ENCODE measurements around the gene TCEA2.
"Not testable (repeated sequence)": the region's sequence is repeated elsewhere in the genome, so short reads cannot be mapped to it uniquely, and the experiment has no call there.

TCEA2 gene

GRCh38 chr20:64113444-64113775 lies 50.4 kb downstream of the TCEA2 start:
- Mint-ChIP-seq H3K27ac (no peak overlapping the region), H3K36me3 (ENCODE audit: low read depth) (no peaks in the 10 kb centered on the region), H3K4me1 (ENCODE audit: low read depth) (no peaks in the 10 kb centered on the region), H3K9me3 (no peaks in the 10 kb centered on the region), H3K27me3 (ENCODE audit: low read depth) (no peaks in the 10 kb centered on the region), H3K4me3 (no peak overlapping the region)

- H3K27ac Mint-ChIP-seq: no peak overlapping the region
- no peaks in the 10 kb centered on the region for H3K36me3 Mint-ChIP-seq (ENCODE audit: low read depth)
- no peaks in the 10 kb centered on the region for H3K9me3 Mint-ChIP-seq
- no peaks in the 10 kb centered on the region for H3K27me3 Mint-ChIP-seq (ENCODE audit: low read depth)
- no peak overlapping the region for H3K4me3 Mint-ChIP-seq
- H3K4me1 Mint-ChIP-seq (ENCODE audit: low read depth): no peaks in the 10 kb centered on the region
These were observed 50.9 kb downstream of the TCEA2 start for GRCh38 chr20:64113796-64114355.

- Mint-ChIP-seq H3K36me3 (ENCODE audit: low read depth) (no peaks in the 10 kb centered on the region), H3K27me3 (ENCODE audit: low read depth) (no peaks in the 10 kb centered on the region), H3K4me1 (ENCODE audit: low read depth) (no peaks in the 10 kb centered on the region), H3K4me3 (no peak overlapping the region), H3K9me3 (no peaks in the 10 kb centered on the region), H3K27ac (no peak overlapping the region)
These were observed 51.5 kb downstream of the TCEA2 start for GRCh38 chr20:64114356-64114971.

- Mint-ChIP-seq H3K9me3 (no peaks in the 10 kb centered on the region), H3K27ac (no peak overlapping the region), H3K36me3 (ENCODE audit: low read depth) (no peaks in the 10 kb centered on the region), H3K4me1 (ENCODE audit: low read depth) (peaks cover 7% of the 10 kb centered on the region), H3K4me3 (no peak overlapping the region), H3K27me3 (ENCODE audit: low read depth) (no peaks in the 10 kb centered on the region)
These were observed 52.3 kb downstream of the TCEA2 start for GRCh38 chr20:64115171-64115911.

- Mint-ChIP-seq H3K27ac (no peak overlapping the region), H3K4me3 (no peak overlapping the region), H3K9me3 (no peaks in the 10 kb centered on the region), H3K36me3 (ENCODE audit: low read depth) (no peaks in the 10 kb centered on the region), H3K4me1 (ENCODE audit: low read depth) (peaks cover 9% of the 10 kb centered on the region), H3K27me3 (ENCODE audit: low read depth) (no peaks in the 10 kb centered on the region)
These were observed 53.0 kb downstream of the TCEA2 start for GRCh38 chr20:64116016-64116415.

GRCh38 chr20:64116541-64117431 lies 53.8 kb downstream of the TCEA2 start:
- H3K27me3 Mint-ChIP-seq (ENCODE audit: low read depth): peaks cover 6% of the 10 kb centered on the region
- H3K4me3 Mint-ChIP-seq: no peak overlapping the region
- H3K27ac Mint-ChIP-seq: no peak overlapping the region
- no peaks in the 10 kb centered on the region for H3K36me3 Mint-ChIP-seq (ENCODE audit: low read depth)
- peaks cover 9% of the 10 kb centered on the region for H3K4me1 Mint-ChIP-seq (ENCODE audit: low read depth)
- H3K9me3 Mint-ChIP-seq: no peaks in the 10 kb centered on the region

- H3K36me3 Mint-ChIP-seq (ENCODE audit: low read depth); H3K27me3 Mint-ChIP-seq (ENCODE audit: low read depth): not testable (repeated sequence)
These were observed 54.4 kb downstream of the TCEA2 start for GRCh38 chr20:64117432-64117777.

GRCh38 chr20:64119301-64119680 lies 56.3 kb downstream of the TCEA2 start:
- no peaks in the 10 kb centered on the region for H3K36me3 Mint-ChIP-seq (ENCODE audit: low read depth)
- H3K27me3 Mint-ChIP-seq (ENCODE audit: low read depth): peaks cover 14% of the 10 kb centered on the region
- H3K4me1 Mint-ChIP-seq (ENCODE audit: low read depth): peaks cover 9% of the 10 kb centered on the region
- no peak overlapping the region for H3K4me3 Mint-ChIP-seq
- no peaks in the 10 kb centered on the region for H3K9me3 Mint-ChIP-seq
- H3K27ac Mint-ChIP-seq: no peak overlapping the region

More at GRCh38 chr20:64117432-64117777, 54.4 kb downstream of the TCEA2 start:
- not testable (repeated sequence) for H3K9me3 Mint-ChIP-seq; H3K4me3 Mint-ChIP-seq; H3K27ac Mint-ChIP-seq; H3K4me1 Mint-ChIP-seq (ENCODE audit: low read depth)

GRCh38 chr20:64119681-64120341 lies 56.8 kb downstream of the TCEA2 start:
- H3K9me3 Mint-ChIP-seq: no peaks in the 10 kb centered on the region
- peak overlapping the region; percentile 8 for H3K4me3 Mint-ChIP-seq
- H3K27me3 Mint-ChIP-seq (ENCODE audit: low read depth): peaks cover 14% of the 10 kb centered on the region
- no peaks in the 10 kb centered on the region for H3K36me3 Mint-ChIP-seq (ENCODE audit: low read depth)
- peaks cover 9% of the 10 kb centered on the region for H3K4me1 Mint-ChIP-seq (ENCODE audit: low read depth)
- H3K27ac Mint-ChIP-seq: no peak overlapping the region

GRCh38 chr20:64121586-64121985 lies 58.6 kb downstream of the TCEA2 start:
- H3K9me3 Mint-ChIP-seq: no peaks in the 10 kb centered on the region
- no peak overlapping the region for H3K27ac Mint-ChIP-seq
- peaks cover 18% of the 10 kb centered on the region for H3K27me3 Mint-ChIP-seq (ENCODE audit: low read depth)
- no peak overlapping the region for H3K4me3 Mint-ChIP-seq
- no peaks in the 10 kb centered on the region for H3K36me3 Mint-ChIP-seq (ENCODE audit: low read depth)
- peaks cover 9% of the 10 kb centered on the region for H3K4me1 Mint-ChIP-seq (ENCODE audit: low read depth)
